ENCODE results near the gene HPSE2.

Gene HPSE2

GRCh38 chr10:98525969-98526368 is 709.7 kb downstream of the HPSE2 start:
- no peak for TF ChIP-seq FOXM1 (IDR thresholded peaks at IDR 0.05; ENCODE audit: borderline replicate concordance, low read depth)
- TF ChIP-seq MAX (IDR thresholded peaks at IDR 0.05): no peak
- TF ChIP-seq ZBTB7A (IDR thresholded peaks at IDR 0.05; ENCODE audit: low read depth): no peak
- no peak for TF ChIP-seq CREB1 (IDR thresholded peaks at IDR 0.05; ENCODE audit: low read depth)
- no peak for TF ChIP-seq CEBPB (IDR thresholded peaks at IDR 0.05)
- no peak for TF ChIP-seq TAF1 (IDR thresholded peaks at IDR 0.05; ENCODE audit: low read depth)
- no peak for TF ChIP-seq RAD21 (IDR thresholded peaks at IDR 0.05; ENCODE audit: low read depth)

DNA sequence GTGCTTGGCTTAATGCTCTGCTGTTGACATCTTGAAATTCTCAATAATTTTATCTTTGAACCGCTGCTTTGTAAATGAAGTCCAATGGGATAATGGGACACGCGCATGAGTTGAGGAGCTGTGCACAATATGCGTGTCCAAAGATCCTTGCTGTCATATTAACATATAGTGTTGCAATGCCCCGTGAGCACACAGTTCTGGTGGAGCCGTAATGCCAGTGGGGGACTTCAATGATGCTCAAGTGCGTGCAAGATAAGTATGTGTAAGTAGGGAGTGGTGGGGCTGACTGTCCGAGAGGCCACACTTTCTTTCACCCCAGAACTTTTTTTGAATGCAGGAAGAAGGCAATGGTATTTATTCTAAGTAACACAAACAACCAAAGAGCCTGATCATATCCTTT is 711.5 kb downstream of the HPSE2 start:
- no peak for TF ChIP-seq REST (IDR thresholded peaks at IDR 0.05; ENCODE audit: low read depth)
- no peak for TF ChIP-seq EGR1 (IDR thresholded peaks at IDR 0.05)
- no peak for TF ChIP-seq ZBTB7A (IDR thresholded peaks at IDR 0.05; ENCODE audit: low read depth)
- no peak for TF ChIP-seq USF1 (IDR thresholded peaks at IDR 0.05)
- no peak for TF ChIP-seq TEAD4 (IDR thresholded peaks at IDR 0.05)
- TF ChIP-seq FOXM1 (IDR thresholded peaks at IDR 0.05; ENCODE audit: borderline replicate concordance, low read depth): no peak
- TF ChIP-seq CREB1 (IDR thresholded peaks at IDR 0.05; ENCODE audit: low read depth): no peak
- no peak for TF ChIP-seq MAX (IDR thresholded peaks at IDR 0.05)
- TF ChIP-seq TAF1 (IDR thresholded peaks at IDR 0.05; ENCODE audit: low read depth): no peak
- no peak for TF ChIP-seq RAD21 (IDR thresholded peaks at IDR 0.05; ENCODE audit: low read depth)
- no peak for TF ChIP-seq YY1 (IDR thresholded peaks at IDR 0.05; ENCODE audit: low read depth)
- TF ChIP-seq NFIC (IDR thresholded peaks at IDR 0.05): no peak
- no peak for TF ChIP-seq EP300 (IDR thresholded peaks at IDR 0.05; ENCODE audit: borderline replicate concordance)
- no peak for TF ChIP-seq CEBPB (IDR thresholded peaks at IDR 0.05)
- no peak for TF ChIP-seq TCF12 (IDR thresholded peaks at IDR 0.05; ENCODE audit: low read depth)

DNA sequence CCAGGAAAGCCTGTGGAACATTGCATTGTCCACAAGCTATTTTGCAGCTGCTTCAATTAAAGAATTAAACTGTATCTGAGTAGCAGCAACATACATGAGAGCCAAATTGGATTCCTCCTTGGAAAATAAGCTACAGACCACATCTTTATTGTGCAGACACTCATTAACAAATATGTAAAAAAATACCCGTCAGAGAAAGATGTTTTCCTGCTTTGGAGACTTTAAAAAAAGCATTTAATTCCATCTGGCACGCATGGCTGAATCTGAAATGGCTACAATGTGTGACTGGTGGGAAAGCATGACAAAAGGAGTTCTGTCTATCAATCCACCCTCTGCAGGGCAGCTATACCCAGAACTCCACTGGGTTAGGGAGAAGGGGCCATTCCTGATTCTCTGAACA is 715.8 kb downstream of the HPSE2 start:
- TF ChIP-seq RAD21 (IDR thresholded peaks at IDR 0.05; ENCODE audit: low read depth): no peak
- no peak for TF ChIP-seq TEAD4 (IDR thresholded peaks at IDR 0.05)
- TF ChIP-seq USF1 (IDR thresholded peaks at IDR 0.05): no peak
- no peak for TF ChIP-seq ZBTB7A (IDR thresholded peaks at IDR 0.05; ENCODE audit: low read depth)
- no peak for TF ChIP-seq FOXM1 (IDR thresholded peaks at IDR 0.05; ENCODE audit: borderline replicate concordance, low read depth)

GRCh38 chr10:98517672-98518071 is 718.0 kb downstream of the HPSE2 start:
- TF ChIP-seq MAX (IDR thresholded peaks at IDR 0.05) (no peak), TEAD4 (IDR thresholded peaks at IDR 0.05) (no peak), NFIC (IDR thresholded peaks at IDR 0.05) (no peak), TCF12 (IDR thresholded peaks at IDR 0.05; ENCODE audit: low read depth) (no peak), REST (IDR thresholded peaks at IDR 0.05; ENCODE audit: low read depth) (no peak), USF1 (IDR thresholded peaks at IDR 0.05) (no peak)

DNA sequence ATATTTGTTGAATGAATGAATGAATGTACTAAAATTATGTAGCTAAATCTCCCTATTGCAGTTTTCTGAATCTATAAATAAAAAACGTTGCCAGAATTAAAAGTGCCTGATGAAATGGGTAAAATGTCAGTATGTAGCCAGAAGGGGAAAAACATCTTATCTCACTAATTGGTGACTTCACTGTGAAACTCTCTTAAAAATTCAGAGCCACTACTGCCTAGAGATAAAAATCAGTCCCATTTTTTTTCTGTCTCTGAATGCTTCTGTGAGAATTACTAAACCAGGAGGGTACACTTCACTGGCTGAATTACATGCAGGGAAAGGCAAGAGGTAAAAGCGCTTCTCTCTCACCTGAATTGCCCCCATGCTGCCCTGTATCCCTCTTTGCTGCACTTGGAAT is 719.3 kb downstream of the HPSE2 start:
- no peak for TF ChIP-seq CREB1 (IDR thresholded peaks at IDR 0.05; ENCODE audit: low read depth)
- no peak for TF ChIP-seq REST (IDR thresholded peaks at IDR 0.05; ENCODE audit: low read depth)
- no peak for TF ChIP-seq YY1 (IDR thresholded peaks at IDR 0.05; ENCODE audit: low read depth)
- TF ChIP-seq TCF12 (IDR thresholded peaks at IDR 0.05; ENCODE audit: low read depth): no peak
- no peak for TF ChIP-seq TEAD4 (IDR thresholded peaks at IDR 0.05)
- no peak for TF ChIP-seq EP300 (IDR thresholded peaks at IDR 0.05; ENCODE audit: borderline replicate concordance)
- TF ChIP-seq RAD21 (IDR thresholded peaks at IDR 0.05; ENCODE audit: low read depth): no peak
- TF ChIP-seq ZBTB7A (IDR thresholded peaks at IDR 0.05; ENCODE audit: low read depth): no peak
- no peak for TF ChIP-seq FOXM1 (IDR thresholded peaks at IDR 0.05; ENCODE audit: borderline replicate concordance, low read depth)
- TF ChIP-seq NFIC (IDR thresholded peaks at IDR 0.05): no peak
- no peak for TF ChIP-seq MAX (IDR thresholded peaks at IDR 0.05)
- TF ChIP-seq USF1 (IDR thresholded peaks at IDR 0.05): no peak
